GM21423 (cell line): ENCODE data around the gene SLC35F4.

Source experiments
- ATAC-seq: cut with Tn5 transposase; IDR thresholded peaks from one replicate; pipeline ENCODE4 v1.9.1; 2021; ENCODE audit warnings: mild to moderate bottlenecking, moderate library complexity; ENCODE audit not compliant: unreplicated experiment

The SLC35F4 gene

GRCh38 chr14:57549765-57550420 is 316.0 kb downstream of the SLC35F4 start:
- peak; percentile 76 for ATAC-seq

- peak; percentile 6 for ATAC-seq
Observed at GRCh38 chr14:57549016-57549564, 316.8 kb downstream of the SLC35F4 start.

- ATAC-seq: no peak
Observed at GRCh38 chr14:57547131-57547530, 318.8 kb downstream of the SLC35F4 start.

- ATAC-seq: no peak
Observed at GRCh38 chr14:57533214-57533613, 332.7 kb downstream of the SLC35F4 start.

GRCh38 chr14:57530571-57530970 is 335.3 kb downstream of the SLC35F4 start:
- no peak for ATAC-seq

- ATAC-seq: no peak
Observed at GRCh38 chr14:57526942-57527341, 338.9 kb downstream of the SLC35F4 start.

GRCh38 chr14:57519043-57519442 is 346.8 kb downstream of the SLC35F4 start:
- no peak for ATAC-seq
